Chondrocyte (in vitro differentiated cells): Measurements from ENCODE around the gene WDR27. TPM values are rescaled to one million over a fixed set of nuclear protein-coding genes. Genes with fewer than 3 reads are reported as not detected.

Experiments used
- DNase-seq: peaks from one replicate; pipeline ENCODE4 v3.0.0; 2021; ENCODE audit warnings: mixed read lengths, low spot score
- H3K27ac Mint-ChIP-seq: one replicate; pipeline ENCODE4 v1.8.0; 2021; ENCODE audit warnings: mild to moderate bottlenecking, moderate library complexity, mixed read lengths; ENCODE audit not compliant: unreplicated experiment
- H3K27me3 Mint-ChIP-seq: 2 replicates; pipeline ENCODE4 v1.8.0; 2021; ENCODE audit warnings: low read depth, mixed read lengths
- H3K36me3 Mint-ChIP-seq: 2 replicates; pipeline ENCODE4 v1.8.0; 2021; ENCODE audit warnings: low read depth, mixed read lengths
- H3K4me1 Mint-ChIP-seq: 2 replicates; pipeline ENCODE4 v1.8.0; 2021; ENCODE audit warnings: low read depth, mild to moderate bottlenecking, mixed read lengths
- H3K4me3 Mint-ChIP-seq: one replicate; pipeline ENCODE4 v1.8.0; 2021; ENCODE audit warnings: mild to moderate bottlenecking, moderate library complexity, mixed read lengths; ENCODE audit not compliant: unreplicated experiment
- H3K9me3 Mint-ChIP-seq: 2 replicates; pipeline ENCODE4 v1.8.0; 2021; ENCODE audit warnings: low read depth, mixed read lengths
- CTCF ChIP-seq: fragments of 200-600 bp; sonication (generic); IDR thresholded peaks from 2 replicates; pipeline ENCODE4 v1.5.0; 2021; ENCODE audit warnings: antibody characterized with exemption, mild to moderate bottlenecking, moderate library complexity
- total RNA-seq: library from RNA; stranded (reverse); gene quantifications from 3 replicates; pipeline ENCODE4 v1.2.1, GENCODE V29; 2021

Gene WDR27
- total RNA-seq, 1 donor from 2014 or later = 24.9 TPM

- H3K27me3 Mint-ChIP-seq = no peaks in the 10 kb centered on the region
- H3K4me3 Mint-ChIP-seq = no peak overlapping the region
- DNase-seq = no peak
- peaks cover 16% of the 10 kb centered on the region for H3K36me3 Mint-ChIP-seq
- no peak overlapping the region for H3K27ac Mint-ChIP-seq
- no peak for TF ChIP-seq CTCF
- no peaks in the 10 kb centered on the region for H3K9me3 Mint-ChIP-seq
- peaks cover 19% of the 10 kb centered on the region for H3K4me1 Mint-ChIP-seq
Measured at GRCh38 chr6:169623975-169624374, 77.9 kb downstream of the WDR27 start.

- TF ChIP-seq CTCF = no peak
- Mint-ChIP-seq H3K27me3 (no peaks in the 10 kb centered on the region), H3K4me3 (no peak overlapping the region), H3K27ac (no peak overlapping the region), H3K4me1 (peaks cover 25% of the 10 kb centered on the region), H3K36me3 (peaks cover 16% of the 10 kb centered on the region), H3K9me3 (no peaks in the 10 kb centered on the region)
- no peak for DNase-seq
Measured at GRCh38 chr6:169623343-169623742, 78.5 kb downstream of the WDR27 start.

- H3K4me3 Mint-ChIP-seq = no peak overlapping the region
- H3K27me3 Mint-ChIP-seq = no peaks in the 10 kb centered on the region
- peaks cover 27% of the 10 kb centered on the region for H3K4me1 Mint-ChIP-seq
- no peak overlapping the region for H3K27ac Mint-ChIP-seq
- no peaks in the 10 kb centered on the region for H3K9me3 Mint-ChIP-seq
- TF ChIP-seq CTCF = no peak
- DNase-seq = no peak
- H3K36me3 Mint-ChIP-seq = peaks cover 16% of the 10 kb centered on the region
Measured at GRCh38 chr6:169622618-169623017, 79.2 kb downstream of the WDR27 start.

- H3K4me3 Mint-ChIP-seq = no peak overlapping the region
- no peak for DNase-seq
- no peaks in the 10 kb centered on the region for H3K27me3 Mint-ChIP-seq
- no peak overlapping the region for H3K27ac Mint-ChIP-seq
- peaks cover 27% of the 10 kb centered on the region for H3K4me1 Mint-ChIP-seq
- TF ChIP-seq CTCF = no peak
- peaks cover 14% of the 10 kb centered on the region for H3K36me3 Mint-ChIP-seq
- peaks cover 2% of the 10 kb centered on the region for H3K9me3 Mint-ChIP-seq
Measured at GRCh38 chr6:169621311-169621710, 80.5 kb downstream of the WDR27 start.

GRCh38 chr6:169620171-169621130, 81.4 kb downstream of the WDR27 start:
- H3K36me3 Mint-ChIP-seq = peaks cover 11% of the 10 kb centered on the region
- DNase-seq = no peak
- no peak for TF ChIP-seq CTCF
- H3K9me3 Mint-ChIP-seq = peaks cover 6% of the 10 kb centered on the region
- H3K27ac Mint-ChIP-seq = peak overlapping the region; percentile 62
- H3K4me1 Mint-ChIP-seq = peaks cover 27% of the 10 kb centered on the region
- H3K27me3 Mint-ChIP-seq = no peaks in the 10 kb centered on the region
- no peak overlapping the region for H3K4me3 Mint-ChIP-seq
